ENCODE results near the gene USHBP1. TPM values are rescaled to one million over a fixed set of nuclear protein-coding genes. Genes with fewer than 3 reads are reported as not detected.
"Not testable (repeated sequence)": the region's sequence is repeated elsewhere in the genome, so short reads cannot be mapped to it uniquely, and the experiment has no call there.

USHBP1 gene
- total RNA-seq, 1 donor from 2014 or later = 75.9 TPM

- not testable (repeated sequence) for DNase-seq
Observed at GRCh38 chr19:17295551-17295950, 31.0 kb upstream of the USHBP1 start.

- DNase-seq = peak; percentile 44
Observed at GRCh38 chr19:17294051-17294891, 29.7 kb upstream of the USHBP1 start.

DNA sequence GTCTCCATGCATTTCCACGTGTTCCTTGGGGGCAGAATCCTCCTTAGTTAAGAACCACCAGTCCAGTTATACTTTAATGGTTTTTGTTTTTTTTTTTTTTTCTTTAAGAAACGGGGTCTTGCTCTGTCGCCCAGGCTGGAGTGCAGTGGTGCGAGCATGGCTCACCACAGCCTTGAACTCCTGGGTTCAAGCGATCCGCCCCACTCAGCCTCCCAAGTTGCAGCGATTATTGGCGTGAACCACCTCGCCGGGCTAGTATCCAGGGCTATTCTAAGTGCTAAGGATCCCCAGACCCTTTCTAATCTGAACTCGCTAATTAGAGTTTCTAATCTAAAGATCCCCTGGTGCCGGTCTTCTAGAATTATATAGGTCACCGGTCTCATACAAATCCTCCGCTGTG is 29.1 kb upstream of the USHBP1 start:
- no peak for DNase-seq

DNA sequence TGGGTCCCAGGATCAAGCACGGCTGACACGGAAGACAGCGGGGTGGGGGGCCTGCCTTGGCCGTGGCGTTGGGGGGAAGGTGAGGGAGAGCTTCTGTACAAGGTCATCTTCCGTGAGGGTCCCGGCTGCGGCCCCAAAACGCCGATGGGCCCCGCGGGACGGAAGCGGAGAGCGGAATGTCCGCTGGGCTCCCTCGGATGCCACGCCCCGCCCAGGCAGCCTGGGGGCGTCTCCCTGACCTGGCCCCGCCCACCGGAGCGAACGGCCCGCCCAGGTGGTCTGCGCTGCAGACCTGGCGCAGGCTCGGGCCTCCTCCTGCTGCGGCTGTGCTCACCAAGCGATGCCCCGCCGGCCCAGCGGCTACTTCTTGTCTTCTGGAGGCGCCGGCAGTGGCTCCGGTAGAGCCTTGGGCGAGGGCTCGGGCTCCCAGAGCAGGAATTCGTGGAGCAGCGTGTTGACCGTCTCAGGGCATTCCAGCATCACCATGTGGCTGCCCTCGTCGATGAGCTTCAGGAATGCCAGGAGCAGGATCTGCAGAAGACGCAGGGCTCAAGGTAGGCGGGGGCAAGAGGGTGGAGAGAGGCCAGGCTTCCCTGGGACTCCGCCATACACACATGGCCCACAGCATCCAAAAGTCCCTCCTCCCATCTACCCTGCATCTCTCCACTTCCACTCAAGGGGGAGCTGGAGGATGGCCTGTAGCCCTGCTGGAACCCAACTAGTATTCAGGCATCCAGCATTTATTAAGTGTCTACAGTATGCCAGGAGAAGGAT is 27.9 kb upstream of the USHBP1 start:
- DNase-seq = peak; percentile 92

DNA sequence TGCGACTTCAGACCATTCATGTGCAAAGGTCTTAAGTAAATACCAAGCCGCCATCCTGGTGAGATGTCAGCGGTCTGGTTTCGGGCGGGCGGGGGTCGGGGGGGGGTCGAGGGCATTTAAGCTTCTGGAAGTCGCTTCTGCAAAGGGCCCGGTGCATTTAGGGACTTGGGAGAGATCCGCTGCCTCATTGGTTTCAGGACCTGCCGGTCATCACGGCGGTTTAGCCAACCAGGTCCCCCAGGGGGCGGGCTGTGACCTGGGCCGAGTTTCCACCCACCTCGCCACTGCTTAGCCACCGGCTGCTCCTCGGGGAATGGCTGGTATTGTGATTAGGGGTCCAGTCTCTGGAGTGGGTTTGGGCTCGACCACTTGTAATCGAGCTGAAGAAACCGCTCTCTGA is 24.9 kb upstream of the USHBP1 start:
- peak; percentile 92 for DNase-seq

GRCh38 chr19:17286752-17287151 is 22.2 kb upstream of the USHBP1 start:
- no peak for DNase-seq

GRCh38 chr19:17286263-17286662 is 21.7 kb upstream of the USHBP1 start:
- DNase-seq = no peak

DNA sequence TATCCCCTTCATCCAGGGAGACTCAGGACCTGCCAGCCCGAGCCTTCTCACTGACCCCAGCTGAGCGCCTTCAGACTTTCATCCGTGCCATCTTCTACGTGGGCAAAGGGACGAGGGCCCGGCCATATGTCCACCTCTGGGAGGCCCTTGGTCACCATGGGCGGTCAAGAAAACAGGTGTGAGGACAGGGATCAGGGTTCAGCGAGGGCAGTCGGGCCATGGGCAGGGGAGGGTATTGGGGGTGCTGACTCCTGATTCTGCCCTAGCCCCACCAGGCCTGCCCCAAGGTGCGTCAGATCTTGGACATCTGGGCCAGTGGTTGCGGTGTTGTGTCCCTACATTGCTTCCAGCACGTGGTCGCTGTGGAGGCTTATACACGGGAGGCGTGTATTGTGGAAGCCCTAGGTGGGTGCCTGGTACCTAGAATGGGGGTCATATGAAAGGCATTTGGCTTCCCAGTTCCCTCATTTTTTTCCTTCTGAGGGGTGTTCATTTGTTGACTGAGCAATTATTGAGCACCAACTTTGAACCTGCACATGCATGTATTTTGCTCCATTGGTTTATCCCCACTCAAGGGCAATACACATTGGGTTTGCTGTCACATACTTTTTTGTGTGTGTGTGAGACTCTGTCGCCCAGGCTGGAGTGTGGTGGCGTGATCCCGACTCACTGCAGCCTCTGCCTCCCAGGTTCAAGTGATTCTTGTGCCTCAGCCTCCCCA is 21.0 kb upstream of the USHBP1 start:
- DNase-seq = no peak

- DNase-seq = no peak
Observed at GRCh38 chr19:17283504-17283996, 19.0 kb upstream of the USHBP1 start.

GRCh38 chr19:17282488-17283125 is 18.1 kb upstream of the USHBP1 start:
- peak; percentile 87 for DNase-seq

DNA sequence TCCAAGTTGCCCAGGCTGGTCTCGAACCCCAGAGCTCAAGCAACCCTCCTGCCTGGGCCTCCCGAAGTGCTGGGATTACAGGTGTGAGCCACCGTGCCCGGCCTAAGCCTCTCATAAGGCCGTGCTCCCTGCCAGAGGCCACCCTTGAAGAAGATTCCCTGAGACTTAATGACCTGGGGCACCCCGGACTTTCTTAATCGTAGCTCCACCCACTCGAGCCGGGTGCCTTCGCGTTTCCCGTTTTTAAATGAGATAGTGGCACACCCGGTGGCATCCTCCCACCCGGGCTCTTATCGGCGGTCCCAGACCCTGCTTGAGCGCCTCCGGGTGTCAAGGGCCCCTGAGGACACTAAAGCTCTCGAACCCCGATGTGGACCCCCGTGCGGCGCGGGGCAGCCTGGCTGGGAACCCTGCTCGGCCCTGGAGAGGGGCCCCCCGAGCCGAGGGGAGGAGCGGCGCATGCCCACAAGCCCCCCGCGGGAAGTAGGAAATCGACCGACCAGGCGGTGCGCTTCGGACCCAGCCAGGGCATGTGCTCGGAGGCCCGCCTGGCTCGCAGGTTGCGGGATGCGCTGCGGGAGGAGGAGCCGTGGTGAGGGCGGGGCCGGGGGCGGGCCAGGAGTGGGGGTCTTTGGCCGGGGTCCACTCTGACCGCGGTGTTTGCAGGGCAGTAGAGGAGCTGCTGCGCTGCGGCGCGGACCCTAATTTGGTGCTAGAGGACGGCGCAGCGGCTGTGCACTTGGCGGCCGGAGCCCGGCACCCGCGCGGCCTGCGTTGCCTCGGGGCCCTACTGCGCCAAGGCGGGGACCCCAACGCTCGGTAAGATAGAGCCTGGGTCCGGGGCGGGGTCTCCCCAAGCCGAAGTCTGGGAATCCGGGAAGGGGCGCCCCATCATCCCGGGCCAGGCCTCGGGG is 17.1 kb upstream of the USHBP1 start, which contains the start of gene ANKLE1:
ANKLE1 (plus strand) TSS at position 511 of the 914 bp plus-strand sequence; CDS start at position 531, 20 bp downstream.
- DNase-seq = peak; percentile 39

DNA sequence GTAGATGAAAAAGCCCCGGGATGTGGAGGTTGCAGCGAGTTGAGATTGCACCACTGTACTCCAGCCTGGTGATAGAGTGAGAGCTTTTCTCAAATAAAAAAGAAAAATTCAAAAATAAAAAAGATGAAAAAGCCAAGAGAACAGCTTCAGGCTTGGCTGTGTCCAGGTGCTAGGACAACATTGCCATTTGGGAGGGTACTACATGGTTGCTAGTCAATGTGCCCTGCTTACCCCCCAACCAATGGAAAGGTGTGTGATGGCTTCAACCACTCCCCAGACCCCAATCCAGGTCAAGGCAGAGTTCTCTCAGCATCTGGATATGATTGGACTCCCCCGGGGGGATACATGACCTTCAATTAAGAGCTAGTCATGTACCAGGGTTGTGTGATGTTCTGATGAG is 14.9 kb upstream of the USHBP1 start:
- no peak for DNase-seq

DNA sequence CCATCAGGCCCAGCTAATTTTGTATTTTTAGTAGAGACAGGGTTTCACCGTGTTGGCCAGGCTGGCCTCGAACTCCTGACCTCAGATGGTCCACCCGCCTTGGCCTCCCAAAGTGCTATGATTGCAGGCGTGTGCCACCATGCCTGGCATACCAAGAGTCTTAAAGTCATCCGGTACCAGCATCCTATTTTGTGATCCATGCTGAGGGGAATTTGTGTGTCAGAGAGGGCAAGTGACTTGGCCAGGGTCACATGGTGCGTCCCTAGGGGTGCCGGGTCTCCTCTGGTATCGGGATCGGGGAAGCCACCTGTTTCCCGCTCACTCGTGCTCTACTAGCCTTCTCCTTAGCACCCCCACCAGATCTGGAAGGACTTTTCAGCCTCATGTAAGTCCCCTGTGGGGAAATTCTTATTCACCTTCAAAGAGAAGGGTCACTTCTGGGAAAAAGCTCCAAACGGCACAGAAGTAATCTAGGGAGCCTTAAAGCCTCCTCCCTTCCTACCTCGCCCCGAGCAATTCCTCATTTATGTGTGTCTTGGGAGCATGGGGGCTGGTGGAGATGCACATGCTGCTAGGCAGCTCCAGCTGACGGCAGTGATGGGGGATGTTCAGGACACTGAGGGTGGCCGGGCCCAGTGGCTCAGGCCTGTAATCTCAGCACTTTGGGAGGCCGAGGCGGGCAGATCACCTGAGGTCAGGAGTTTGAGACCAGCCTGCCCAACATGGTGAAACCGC is 11.1 kb upstream of the USHBP1 start:
- DNase-seq = no peak

GRCh38 chr19:17274892-17275291 is 10.3 kb upstream of the USHBP1 start:
- DNase-seq = not testable (repeated sequence)

DNA sequence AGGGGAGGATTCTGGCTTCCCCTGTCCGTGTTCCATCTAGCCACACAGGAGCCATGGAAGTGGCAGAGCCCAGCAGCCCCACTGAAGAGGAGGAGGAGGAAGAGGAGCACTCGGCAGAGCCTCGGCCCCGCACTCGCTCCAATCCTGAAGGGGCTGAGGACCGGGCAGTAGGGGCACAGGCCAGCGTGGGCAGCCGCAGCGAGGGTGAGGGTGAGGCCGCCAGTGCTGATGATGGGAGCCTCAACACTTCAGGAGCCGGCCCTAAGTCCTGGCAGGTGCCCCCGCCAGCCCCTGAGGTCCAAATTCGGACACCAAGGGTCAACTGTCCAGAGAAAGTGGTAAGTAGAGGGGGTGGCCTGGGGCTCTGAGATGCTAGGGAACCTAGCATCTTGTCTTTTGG is 4.2 kb upstream of the USHBP1 start:
- DNase-seq = no peak

DNA sequence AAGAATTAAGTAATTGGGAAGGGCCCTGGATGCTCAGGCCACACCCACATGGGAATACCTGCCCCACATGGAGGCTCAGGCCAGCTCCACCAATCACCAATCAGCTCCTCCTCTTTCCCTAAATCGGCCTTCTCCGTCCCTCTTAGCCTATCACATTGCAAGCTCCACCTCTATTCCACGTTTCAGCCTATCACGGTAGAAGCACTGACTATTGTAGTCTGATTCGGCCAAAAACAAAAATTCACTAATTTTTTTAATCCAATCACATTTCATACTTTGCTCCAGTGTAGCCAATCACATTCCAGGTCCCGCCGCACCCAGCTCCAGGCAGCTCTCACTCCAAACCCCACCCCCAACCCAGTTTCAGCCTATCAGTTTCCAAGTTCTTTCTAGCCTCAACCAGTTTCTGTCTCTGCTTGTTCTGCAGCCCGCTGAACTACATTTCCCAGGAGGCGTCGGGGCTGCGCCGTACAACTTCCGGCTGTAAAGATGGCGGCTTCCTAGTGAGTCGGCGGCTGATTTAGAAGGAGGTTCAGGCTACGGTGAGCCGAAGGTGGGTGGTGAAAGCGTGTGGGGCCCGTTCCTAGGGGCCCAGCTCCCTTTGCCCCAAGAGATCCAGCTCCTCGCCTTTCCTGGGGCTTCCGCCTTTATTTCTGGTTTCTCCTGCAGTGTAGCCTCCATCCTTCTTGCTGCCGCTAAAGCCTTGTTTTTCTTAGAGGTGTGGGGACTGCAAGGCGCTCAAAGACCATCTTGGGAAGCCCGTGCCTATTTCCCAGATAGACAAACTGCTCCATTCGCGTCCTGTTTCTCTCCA is 2.6 kb upstream of the USHBP1 start, which contains the start of gene BABAM1:
BABAM1 (plus strand) TSS at position 469 of the 814 bp plus-strand sequence. CDS start 1,364 bp downstream, outside the sequence.
- DNase-seq = peak; percentile 100

DNA sequence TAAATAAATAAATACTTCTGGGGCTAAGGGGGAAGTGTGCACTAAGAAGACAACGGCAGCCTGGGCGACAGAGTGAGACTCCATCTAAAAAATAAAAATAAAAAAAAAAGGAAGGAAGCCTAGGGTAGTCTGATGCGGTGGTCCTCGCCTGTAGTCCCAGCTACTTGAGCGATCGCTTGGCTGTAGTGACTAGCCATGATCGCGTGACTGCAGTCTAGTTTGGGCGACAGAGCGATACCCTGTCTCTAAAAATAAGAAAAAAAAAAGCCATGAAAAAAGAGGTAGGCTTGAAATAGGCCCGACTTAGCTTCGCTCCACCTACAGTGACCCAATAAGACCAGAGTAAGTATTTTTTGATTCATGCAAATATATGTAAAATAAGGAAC is 2.0 kb upstream of the USHBP1 start:
- DNase-seq = no peak

GRCh38 chr19:17266026-17266425 is 1.5 kb upstream of the USHBP1 start:
- no peak for DNase-seq

Data from dermis blood vessel endothelial cell (primary cell).